K562 (cell line): Measurements from ENCODE around the gene CCPG1. TPM values are rescaled to one million over a fixed set of nuclear protein-coding genes. Genes with fewer than 3 reads are reported as not detected.

Experiments used
- BHLHE40 ChIP-seq: IDR thresholded peaks from 2 replicates; pipeline ENCODE4 v1.6.1; 2011; ENCODE audit warnings: low read length, improper control_type of control experiment
- BMI1 ChIP-seq: fragments of 150-350 bp; IDR thresholded peaks from 2 replicates; pipeline ENCODE4 v1.6.1; 2014; ENCODE audit warnings: low read length
- CBX8 ChIP-seq: fragments of 200-600 bp; sonication (generic); IDR thresholded peaks from 2 replicates; pipeline ENCODE4 v1.6.1; 2012; ENCODE audit warnings: borderline replicate concordance, mixed run types, low read depth, mild to moderate bottlenecking, moderate library complexity, mixed read lengths, low read length, control low read depth, inconsistent platforms; ENCODE audit not compliant: poor library complexity, severe bottlenecking; ENCODE audit errors: extremely low read depth
- CHD2 ChIP-seq: IDR thresholded peaks from 2 replicates; pipeline ENCODE4 v1.6.1; 2011; ENCODE audit warnings: low read depth, low read length
- CREB1 ChIP-seq, 2 experiments: sonication (generic) in 1 of 2; formaldehyde crosslinking in 1 of 2; IDR thresholded peaks; 2 replicates each; pipeline versions ENCODE4 v1.6.1 to v1.8.0; 2012 to 2022; ENCODE audit warnings: inconsistent platforms in 1 of 2, mild to moderate bottlenecking in 1 of 2, missing genetic modification reagents in 1 of 2, moderate library complexity in 1 of 2
- DPF2 ChIP-seq: fragments of 450-650 bp; IDR thresholded peaks from 2 replicates; pipeline ENCODE4 v1.6.1; 2016
- EP300 ChIP-seq: IDR thresholded peaks from 2 replicates; pipeline ENCODE4 v1.6.1; 2012; ENCODE audit warnings: low read length, improper control_type of control experiment
- HBP1 ChIP-seq: fragments of 450-650 bp; formaldehyde crosslinking; IDR thresholded peaks from 2 replicates; pipeline ENCODE4 v1.4.0; 2022; ENCODE audit warnings: missing genetic modification characterization
- LCOR ChIP-seq: sonication (generic); formaldehyde crosslinking; IDR thresholded peaks from 2 replicates; pipeline ENCODE4 v1.8.0; 2022; ENCODE audit warnings: mild to moderate bottlenecking, missing genetic modification reagents
- MAX ChIP-seq: sonication (generic); formaldehyde crosslinking; IDR thresholded peaks from 2 replicates; pipeline ENCODE4 v1.9.0; 2022; ENCODE audit warnings: mild to moderate bottlenecking, missing genetic modification reagents
- MTA1 ChIP-seq: fragments of 450-650 bp; IDR thresholded peaks from 2 replicates; pipeline ENCODE4 v1.6.1; 2017; ENCODE audit warnings: borderline replicate concordance
- PML ChIP-seq: IDR thresholded peaks from 2 replicates; pipeline ENCODE4 v1.6.1; 2012; ENCODE audit warnings: low read length, inconsistent platforms
- YBX1 ChIP-seq: fragments of 450-650 bp; IDR thresholded peaks from 2 replicates; pipeline ENCODE4 v1.7.1; 2016; ENCODE audit warnings: mild to moderate bottlenecking
- ZNF197 ChIP-seq: fragments of 200-800 bp; sonication (Bioruptor generic); IDR thresholded peaks from 2 replicates; pipeline ENCODE4 v1.6.1; 2016; ENCODE audit warnings: low read depth, missing genetic modification characterization, missing compliant biosample characterization
- ZNF24 ChIP-seq: fragments of 450-650 bp; IDR thresholded peaks from 2 replicates; pipeline ENCODE4 v1.6.1; 2016
- ZNF280A ChIP-seq: fragments of 450-650 bp; IDR thresholded peaks from 2 replicates; pipeline ENCODE4 v1.6.1; 2018; ENCODE audit warnings: mild to moderate bottlenecking, low read depth; ENCODE audit not compliant: partially characterized antibody
- ZNF395 ChIP-seq: fragments of 200-800 bp; sonication (Bioruptor generic); IDR thresholded peaks from 2 replicates; pipeline ENCODE4 v1.6.1; 2017; ENCODE audit warnings: missing genetic modification characterization, missing compliant biosample characterization
- ZNF398 ChIP-seq: fragments of 250-450 bp; sonication (Bioruptor Pico); IDR thresholded peaks from 2 replicates; pipeline ENCODE4 v1.8.0; 2021; ENCODE audit warnings: moderate library complexity, mild to moderate bottlenecking, inconsistent platforms
- ZNF511 ChIP-seq: sonication (generic); formaldehyde crosslinking; IDR thresholded peaks from 2 replicates; pipeline ENCODE4 v1.8.0; 2022; ENCODE audit warnings: mild to moderate bottlenecking, missing genetic modification reagents
- polyA plus RNA-seq, 8 experiments: library from polyadenylated mRNA; depleted of rRNA in 4 of 8; stranded (reverse) in 5 of 8; unstranded in 3 of 8; fragments of >200 nt; fragmentation: Nextera tagmentation in 2 of 8; fragmentation: Illumina TruSeq in 1 of 8; extraction: Ambion mirVana in 2 of 8; extraction: Trizol in 1 of 8; gene quantifications; 2 replicates each; pipeline versions ENCODE4 v1.2.1 to v1.2.3, GENCODE V29; 2011 to 2014; ENCODE audit warnings: inconsistent platforms in 1 of 8, missing spikeins in 1 of 8
- total RNA-seq, 7 experiments: library from RNA; depleted of rRNA in 6 of 7; stranded (reverse); fragments of >200 nt in 6 of 7; fragmentation: Illumina TruSeq in 2 of 7; extraction: Trizol in 2 of 7; gene quantifications; 2 replicates each; pipeline versions ENCODE4 v1.2.1 to v1.2.3, GENCODE V29; 2011 to 2021; ENCODE audit warnings: low replicate concordance in 1 of 7

CCPG1 gene
- total and polyA plus RNA-seq, 9 of the 15 experiments (the other 6 are each of a cell fraction or from before 2014, with no cell fraction given): 33.0 to 54.9 (median 41.1) TPM

- peak; percentile 56; the same call in 1 of the 2 replicates for TF ChIP-seq CREB1 (IDR thresholded peaks at IDR 0.05)
- peak; percentile 42; the same call in 1 of the 2 replicates for TF ChIP-seq CREB1 (CRISPR knock-in tag; IDR thresholded peaks at IDR 0.05)
- TF ChIP-seq BHLHE40: peak; percentile 6; the same call in 1 of the 2 replicates
- peak; percentile 28; the same call in 1 of the 2 replicates for TF ChIP-seq MAX
- no peak; the same call in 1 of the 2 replicates for TF ChIP-seq ZNF395 (CRISPR knock-in tag)
- peak; percentile 62 for TF ChIP-seq PML
- no peak for TF ChIP-seq CBX8
- TF ChIP-seq ZNF280A: peak; percentile 33
- no peak for TF ChIP-seq ZNF398 (CRISPR knock-in tag)
- TF ChIP-seq BMI1: no peak
- TF ChIP-seq ZNF24: peak; percentile 33; the same call in 1 of the 2 replicates
- no peak for TF ChIP-seq DPF2
- peak; percentile 66; the same call in 1 of the 2 replicates for TF ChIP-seq MTA1
- TF ChIP-seq HBP1 (CRISPR knock-in tag): no peak
- peak; percentile 19; the same call in 1 of the 2 replicates for TF ChIP-seq LCOR (CRISPR knock-in tag)
- TF ChIP-seq ZNF511 (CRISPR knock-in tag): peak; percentile 52; the same call in 1 of the 2 replicates
- no peak for TF ChIP-seq YBX1
- TF ChIP-seq ZNF197 (CRISPR knock-in tag): no peak; the same call in 1 of the 2 replicates
- TF ChIP-seq CHD2: peak; percentile 25; the same call in 1 of the 2 replicates
- peak; percentile 29; the same call in 1 of the 2 replicates for TF ChIP-seq EP300
Measured at GRCh38 chr15:55318588-55319494, 89.3 kb downstream of the CCPG1 start, which contains the start of the genes PIGB and PIGBOS1 (continued).
